Hippocampal formation (tissue), 2 donors: ENCODE results near the gene STEAP1B.
"Not testable (repeated sequence)": the region's sequence is repeated elsewhere in the genome, so short reads cannot be mapped to it uniquely, and the experiment has no call there.

ENCODE experiments used
- DNase-seq, 2 donors: peaks; one replicate each; lab custom pipeline; 2025; lab: John Stamatoyannopoulos, UW

STEAP1B gene

DNA sequence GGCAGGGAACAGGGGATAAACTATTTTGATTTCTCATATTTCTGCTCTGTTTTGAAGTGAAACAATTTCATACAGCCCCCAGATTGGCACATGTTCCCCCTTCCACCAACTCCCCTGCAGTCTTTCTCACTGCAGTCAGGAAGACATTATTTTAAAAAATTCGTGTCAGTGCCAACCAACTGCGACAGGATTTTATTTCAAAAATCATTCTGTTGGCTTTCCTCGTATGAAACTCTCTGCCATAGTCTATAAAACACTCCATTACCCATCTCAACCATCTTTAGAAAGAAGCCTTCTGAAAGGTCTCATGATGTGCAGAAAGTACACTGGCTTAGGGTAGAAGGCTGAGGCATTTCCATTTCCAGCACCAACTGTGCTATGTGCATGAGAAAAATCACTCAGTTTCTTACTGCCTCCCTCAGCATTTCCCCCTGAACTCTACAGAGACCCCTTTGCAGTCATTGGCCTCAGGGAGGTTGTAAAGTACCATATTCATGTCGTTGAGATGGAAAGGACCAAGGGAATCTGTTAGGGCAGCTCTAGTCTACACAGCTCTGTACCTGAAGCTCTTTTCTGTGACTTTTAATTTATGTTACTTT lies 46.9 kb downstream of the STEAP1B start:
- no peak for DNase-seq

DNA sequence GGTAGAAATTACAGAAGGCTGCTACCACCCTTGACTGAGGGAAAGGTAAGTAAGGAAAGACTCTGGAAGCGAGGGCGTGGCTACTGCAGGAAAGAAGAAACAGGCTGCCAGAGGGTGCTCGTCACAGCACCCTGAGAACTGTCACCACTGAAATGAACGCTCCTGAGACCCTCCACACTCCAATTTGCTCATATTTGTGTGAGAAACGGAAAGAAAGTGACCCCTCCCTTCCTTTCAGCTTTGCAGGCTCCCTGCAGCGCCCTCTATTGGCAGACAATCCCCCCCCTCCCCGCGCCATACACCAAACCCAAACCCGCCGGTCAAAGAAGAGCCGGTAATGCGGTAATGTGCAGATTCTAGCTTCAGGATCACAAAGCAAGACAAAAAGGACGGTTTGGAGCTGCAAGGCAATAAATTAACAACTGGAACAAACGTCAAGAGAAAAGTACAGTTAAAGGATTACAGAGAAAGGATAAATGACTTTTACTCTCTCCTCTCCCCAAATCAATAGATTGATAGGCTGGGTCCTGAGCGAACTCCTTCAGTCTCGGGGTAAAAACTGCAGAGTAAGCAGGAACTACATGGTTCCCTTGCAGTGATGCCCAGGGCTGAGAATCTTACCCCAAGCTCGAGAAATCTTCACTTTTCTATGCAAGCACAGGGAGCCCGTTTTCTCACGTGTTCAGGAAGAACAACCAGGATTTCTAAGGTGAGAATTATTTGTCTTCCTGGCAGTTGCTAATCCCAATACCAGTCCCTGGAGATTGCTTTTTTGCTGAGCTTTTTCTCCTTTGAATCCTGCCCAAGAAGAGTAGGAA lies 47.6 kb downstream of the STEAP1B start:
- peak; percentile 41 to 54 for DNase-seq

GRCh38 chr7:22450013-22450412 lies 50.0 kb downstream of the STEAP1B start:
- DNase-seq: not testable (repeated sequence)

DNA sequence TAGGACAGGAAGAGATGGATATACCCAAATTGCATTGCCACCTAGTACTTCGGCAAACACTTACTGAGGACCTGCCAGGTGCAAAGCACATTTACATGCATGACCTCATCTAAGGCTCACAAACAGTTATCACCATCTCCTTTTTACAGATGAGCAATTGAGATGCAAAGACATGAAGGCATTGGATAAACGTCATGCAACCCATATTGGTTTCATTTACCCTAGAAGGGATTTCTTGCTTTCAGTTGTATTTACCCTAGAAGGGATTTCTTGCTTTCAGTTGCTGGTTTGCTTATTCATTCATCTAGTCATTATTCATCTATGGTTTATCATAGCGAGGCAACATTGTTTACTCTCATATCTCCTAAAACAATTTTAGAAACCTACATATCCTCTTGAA lies 52.2 kb downstream of the STEAP1B start:
- no peak for DNase-seq

GRCh38 chr7:22447008-22447407 lies 53.0 kb downstream of the STEAP1B start:
- DNase-seq: no peak

- no peak for DNase-seq
Observed at GRCh38 chr7:22445853-22446252, 54.1 kb downstream of the STEAP1B start.

DNA sequence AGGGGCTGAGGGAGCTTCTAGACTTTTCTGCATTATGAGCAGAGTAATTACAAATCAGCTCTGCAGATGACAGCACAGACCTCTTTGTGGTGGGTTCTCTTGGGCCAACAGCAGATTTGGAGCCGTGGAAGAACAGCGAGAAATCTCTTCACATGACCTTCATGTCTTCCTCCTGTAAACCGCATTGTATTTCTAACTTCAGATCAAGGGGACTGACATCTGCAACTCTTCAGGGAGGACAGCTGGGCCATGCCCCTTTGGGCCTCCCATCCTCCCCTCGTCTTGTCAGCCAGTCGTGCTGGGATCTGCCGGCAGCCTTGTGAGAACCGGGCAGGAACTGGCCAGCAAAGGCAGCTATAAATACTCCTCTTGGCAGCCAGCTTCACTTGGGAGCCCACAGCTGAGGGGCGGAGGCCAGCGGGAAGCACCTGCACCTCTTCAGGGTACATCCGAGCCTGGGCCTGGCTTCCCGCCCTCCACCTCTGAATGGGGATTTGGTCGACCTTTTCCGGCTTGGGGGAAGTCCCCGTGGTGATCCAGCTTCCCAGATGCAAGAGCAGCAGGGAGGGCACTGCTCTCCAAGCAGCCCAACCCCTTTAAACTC lies 54.7 kb downstream of the STEAP1B start:
- DNase-seq: no peak

- DNase-seq: no peak
Observed at GRCh38 chr7:22444181-22444971, 55.6 kb downstream of the STEAP1B start.

DNA sequence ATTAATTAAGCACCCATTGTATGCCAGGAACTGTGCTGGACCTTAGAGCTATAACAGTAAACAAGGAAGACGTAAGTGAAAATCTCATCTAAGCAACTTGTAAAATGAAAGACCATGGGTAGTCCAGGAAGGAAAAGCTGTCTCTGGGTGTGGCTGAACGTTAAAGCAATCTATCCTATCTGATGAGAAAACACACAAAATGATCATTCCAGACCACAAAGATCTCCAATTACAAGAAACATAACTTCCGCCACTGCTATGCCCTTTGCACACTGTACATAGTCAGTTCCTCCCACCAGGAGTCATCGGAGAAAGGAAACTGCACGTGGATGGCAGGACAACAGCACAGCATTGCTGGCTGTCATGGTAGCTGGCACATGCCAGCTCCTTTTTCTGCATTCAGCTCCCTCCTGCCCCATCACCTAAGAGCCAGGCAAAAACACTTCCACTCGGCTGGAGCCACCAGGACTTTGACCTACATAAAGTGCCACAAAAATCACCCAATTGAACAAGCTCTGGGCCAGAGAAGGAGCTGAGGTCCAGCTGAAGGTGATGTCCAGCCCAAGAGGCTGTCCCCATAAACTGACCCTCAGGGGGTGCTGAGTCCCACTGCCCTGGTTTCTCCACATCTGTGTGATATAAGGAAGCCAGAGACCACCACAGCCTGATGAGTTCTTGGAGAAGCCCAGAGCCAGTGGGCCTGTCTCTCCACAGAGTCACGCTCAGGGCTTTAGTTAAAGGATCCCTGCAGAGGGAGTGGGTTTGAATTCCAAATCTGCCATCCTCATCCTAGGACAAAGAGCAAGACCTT lies 56.4 kb downstream of the STEAP1B start:
- DNase-seq: no peak

- DNase-seq: no peak
Observed at GRCh38 chr7:22442882-22443369, 57.1 kb downstream of the STEAP1B start.

- no peak for DNase-seq
Observed at GRCh38 chr7:22442187-22442881, 57.7 kb downstream of the STEAP1B start.

- no peak for DNase-seq
Observed at GRCh38 chr7:22441157-22441556, 58.8 kb downstream of the STEAP1B start.

GRCh38 chr7:22438994-22439393 lies 61.0 kb downstream of the STEAP1B start:
- no peak for DNase-seq

GRCh38 chr7:22436552-22436951 lies 63.4 kb downstream of the STEAP1B start:
- DNase-seq: not testable (repeated sequence)

- no peak for DNase-seq
Observed at GRCh38 chr7:22435720-22436119, 64.3 kb downstream of the STEAP1B start.

GRCh38 chr7:22435105-22435504 lies 64.9 kb downstream of the STEAP1B start:
- no peak for DNase-seq

DNA sequence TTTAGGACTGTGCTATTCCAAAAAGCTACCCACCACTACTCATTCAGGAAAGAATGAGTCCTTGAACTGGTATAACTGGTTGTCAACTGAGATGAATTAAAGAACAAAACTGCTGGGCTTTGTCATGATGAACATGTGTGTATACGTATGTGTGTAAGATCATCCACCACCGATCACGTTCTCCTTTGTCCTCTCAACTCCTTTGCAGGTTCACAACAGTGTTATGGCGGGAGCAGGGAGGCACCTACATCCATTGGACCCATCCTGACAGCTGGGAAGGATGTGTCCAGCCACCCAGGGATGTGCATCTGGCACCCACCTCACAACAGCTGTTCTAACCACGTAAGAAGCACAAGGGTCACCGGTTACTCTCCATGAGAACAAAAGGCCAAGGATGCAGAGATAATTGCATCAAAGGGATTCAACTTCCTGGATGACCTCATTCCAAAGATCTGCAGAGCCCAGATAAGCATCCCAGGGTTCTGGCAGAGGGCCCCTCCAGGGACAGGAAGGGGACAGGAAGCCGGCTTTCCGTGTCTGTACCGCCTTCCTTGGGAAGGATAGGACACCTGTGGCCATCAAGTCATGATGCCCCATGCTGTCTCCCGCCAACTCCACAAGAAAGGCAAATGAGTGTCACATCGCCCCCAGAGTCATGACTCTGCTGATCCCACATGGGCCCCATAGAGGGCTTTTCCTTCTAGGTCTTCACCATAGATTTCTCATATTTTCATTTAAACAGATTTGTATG lies 66.1 kb downstream of the STEAP1B start:
- DNase-seq: no peak

GRCh38 chr7:22433165-22433700 lies 66.8 kb downstream of the STEAP1B start:
- not testable (repeated sequence) for DNase-seq

GRCh38 chr7:22432203-22432718 lies 67.7 kb downstream of the STEAP1B start:
- DNase-seq: no peak
